Hematopoietic multipotent progenitor cell treated with erythropoietin and hydrocortisone succinate and interleukin-3 and kit ligand, for 8 days (in vitro differentiated cells): ENCODE data around the gene SZT2.
"Not testable (repeated sequence)": the region's sequence is repeated elsewhere in the genome, so short reads cannot be mapped to it uniquely, and the experiment has no call there.

Experiments used
- DNase-seq: peaks from one replicate; pipeline ENCODE4 v3.0.0-alpha.2; 2015

SZT2 gene

GRCh38 chr1:43501806-43502205 is 112.1 kb downstream of the SZT2 start:
- not testable (repeated sequence) for DNase-seq

DNA sequence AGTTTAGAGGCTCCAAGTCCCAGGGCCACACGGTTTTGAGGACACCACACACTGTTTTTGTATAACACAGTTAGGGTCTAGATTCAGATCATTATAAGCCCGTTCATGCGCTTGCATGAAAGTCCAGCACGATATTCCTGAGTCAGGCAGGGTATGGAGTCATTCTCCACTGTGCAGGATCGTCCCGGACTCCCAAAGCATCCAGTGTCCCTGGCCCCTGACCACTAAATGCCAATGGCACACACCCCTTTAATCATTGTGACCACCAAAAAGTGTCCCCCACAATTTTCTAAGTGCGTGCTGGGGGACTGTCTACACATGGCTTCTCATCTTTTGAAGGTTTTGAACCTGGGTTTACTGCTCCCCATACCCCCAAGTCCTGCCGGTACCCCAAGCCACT is 113.8 kb downstream of the SZT2 start:
- no peak for DNase-seq
